Measurements from ENCODE around the gene MLLT10.

MLLT10 gene

DNA sequence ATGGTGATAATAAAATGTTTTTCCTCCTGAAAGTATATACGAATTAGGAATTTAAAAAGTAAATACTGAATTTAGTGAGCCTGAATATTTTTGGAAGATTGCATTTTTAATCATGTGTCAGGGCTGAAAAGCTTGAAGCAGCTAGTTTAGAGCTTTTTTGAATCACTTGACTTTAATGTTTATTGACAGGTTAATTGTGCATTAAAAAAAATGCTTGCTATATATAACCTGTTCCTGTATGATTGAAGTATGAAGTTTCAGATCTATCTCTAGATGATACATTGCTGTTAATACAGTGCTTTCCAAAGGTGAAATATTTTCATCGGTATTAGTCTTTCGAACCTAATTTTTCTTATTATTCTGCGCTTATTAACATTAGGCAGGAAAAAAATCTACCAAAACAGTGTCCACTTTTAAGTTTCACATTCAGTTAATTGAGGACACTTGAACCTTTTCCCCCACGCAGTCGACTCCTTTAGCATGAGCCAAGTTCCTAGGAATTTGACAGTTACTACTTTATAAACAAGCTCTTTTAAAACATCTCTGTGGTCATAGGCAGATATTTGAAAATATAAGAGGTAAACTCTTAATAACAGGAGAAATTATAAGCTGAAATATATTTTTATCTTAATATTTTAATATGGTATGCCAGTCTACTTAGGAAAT lies 187.1 kb downstream of the MLLT10 start:
- peak; percentile 38 for FAIRE-seq

GRCh38 chr10:21722209-21722608 lies 188.2 kb downstream of the MLLT10 start:
- FAIRE-seq (no peak), DNase-seq (ENCODE audit: extremely low spot score, insufficient read length, low read depth) (no peak)

More for the DNA sequence above, 187.1 kb downstream of the MLLT10 start:
- DNase-seq (ENCODE audit: extremely low spot score, insufficient read length, low read depth): no peak

DNA sequence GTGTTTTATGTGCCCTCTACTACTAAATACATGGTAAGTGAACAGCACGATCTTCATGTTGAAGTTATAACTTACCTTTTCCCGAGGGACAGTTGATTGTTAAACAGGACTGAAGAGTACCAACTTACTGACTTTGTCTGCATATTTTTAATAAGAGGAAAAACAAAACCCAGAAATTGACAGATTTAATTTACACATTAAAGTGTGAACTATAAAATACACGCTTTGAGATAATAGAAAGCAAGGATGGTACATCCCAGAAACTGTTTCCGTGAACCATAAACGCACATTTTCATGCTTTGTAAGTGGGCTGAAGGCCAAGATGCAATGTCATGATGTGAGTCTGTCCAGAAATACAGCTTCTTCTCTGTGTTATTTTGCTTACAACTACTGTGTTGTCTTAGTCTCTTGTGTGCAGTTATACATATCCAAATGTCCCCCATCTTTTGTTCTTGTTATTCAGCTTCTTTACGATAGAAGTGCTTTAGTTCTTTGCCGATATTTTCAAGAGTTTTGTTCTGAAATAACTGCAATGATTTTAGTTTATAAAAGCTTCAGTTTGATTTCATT lies 190.1 kb downstream of the MLLT10 start:
- DNase-seq (ENCODE audit: extremely low spot score, insufficient read length, low read depth): no peak
- FAIRE-seq: no peak

DNA sequence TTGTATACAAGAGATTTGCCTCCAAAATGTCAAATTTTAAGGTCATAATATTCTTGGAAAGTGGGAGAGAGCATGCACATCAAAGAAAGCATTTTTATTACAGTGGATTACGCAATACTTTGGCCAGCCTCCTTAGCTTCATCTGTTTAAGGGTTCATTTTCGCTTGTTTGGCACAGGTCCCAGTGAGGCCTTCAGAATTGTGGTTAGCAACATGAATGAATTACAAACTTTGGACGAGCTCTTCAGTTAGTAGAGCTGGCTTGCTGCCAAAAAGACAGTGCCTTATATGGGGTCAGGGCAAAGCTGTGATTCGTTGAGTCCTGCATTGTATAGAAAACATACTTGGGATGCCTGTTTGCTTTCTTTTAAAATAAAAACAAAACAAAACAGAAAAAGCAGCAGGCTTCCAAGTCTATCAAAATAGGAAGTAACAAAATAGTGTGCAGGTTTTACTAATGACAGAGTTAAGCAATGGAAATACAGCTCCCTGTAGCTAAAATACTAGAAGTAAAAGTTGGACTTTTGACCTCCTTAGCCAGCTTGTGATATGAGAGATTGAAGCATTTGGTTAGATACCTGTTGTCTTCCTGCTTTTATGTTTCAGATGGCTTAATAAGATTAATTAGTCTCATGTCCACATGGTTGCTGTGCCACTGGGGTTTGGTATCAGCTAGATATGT lies 190.8 kb downstream of the MLLT10 start:
- peak; percentile 35 for DNase-seq (ENCODE audit: extremely low spot score, insufficient read length, low read depth)
- peak; percentile 95 for FAIRE-seq

GRCh38 chr10:21726601-21727225 lies 192.7 kb downstream of the MLLT10 start:
- no peak for FAIRE-seq
- DNase-seq (ENCODE audit: extremely low spot score, insufficient read length, low read depth): no peak

DNA sequence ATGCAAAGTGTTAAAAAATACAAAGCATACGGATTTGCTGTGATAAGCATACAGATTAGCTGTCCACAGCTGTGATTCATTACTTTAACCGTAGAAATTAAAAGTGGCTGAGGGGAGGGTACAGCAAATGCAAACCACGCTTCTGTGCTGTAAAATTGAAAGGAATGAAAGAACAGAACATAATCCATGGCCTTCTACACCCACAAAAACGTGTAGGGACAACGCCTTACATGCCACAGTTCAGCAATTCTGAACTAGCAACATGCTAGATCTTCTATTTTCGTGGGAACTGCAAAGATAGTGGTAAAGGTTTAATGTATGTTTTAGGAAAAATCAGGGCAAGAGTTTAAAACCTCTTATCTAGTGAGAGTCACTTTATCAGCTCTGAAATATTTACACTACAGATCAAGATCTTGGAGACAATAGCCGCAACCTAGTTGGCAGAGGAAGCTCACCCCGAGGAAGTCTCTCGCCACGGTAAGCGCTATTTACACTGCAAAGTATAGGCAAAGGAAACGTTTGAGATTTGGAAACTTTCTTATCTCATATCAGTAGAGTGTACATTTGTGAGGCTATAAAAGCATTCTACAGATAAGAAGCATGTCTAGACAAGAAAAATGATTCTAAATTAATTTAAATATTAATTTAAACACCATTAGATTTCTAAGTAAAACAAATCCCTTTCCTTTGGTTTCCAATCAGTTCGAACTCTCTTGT lies 193.6 kb downstream of the MLLT10 start:
- no peak for FAIRE-seq
- no peak for DNase-seq (ENCODE audit: extremely low spot score, insufficient read length, low read depth)

- FAIRE-seq: no peak
- DNase-seq (ENCODE audit: extremely low spot score, insufficient read length, low read depth): no peak
Measured at GRCh38 chr10:21728618-21729017, 194.6 kb downstream of the MLLT10 start.

- DNase-seq (ENCODE audit: extremely low spot score, insufficient read length, low read depth): no peak
- FAIRE-seq: peak; percentile 62
Measured at GRCh38 chr10:21732067-21732772, 198.2 kb downstream of the MLLT10 start.

GRCh38 chr10:21733710-21734109 lies 199.7 kb downstream of the MLLT10 start:
- FAIRE-seq: no peak
- no peak for DNase-seq (ENCODE audit: extremely low spot score, insufficient read length, low read depth)

- no peak for FAIRE-seq
- no peak for DNase-seq (ENCODE audit: extremely low spot score, insufficient read length, low read depth)
Measured at GRCh38 chr10:21737106-21737505, 203.1 kb downstream of the MLLT10 start.

DNA sequence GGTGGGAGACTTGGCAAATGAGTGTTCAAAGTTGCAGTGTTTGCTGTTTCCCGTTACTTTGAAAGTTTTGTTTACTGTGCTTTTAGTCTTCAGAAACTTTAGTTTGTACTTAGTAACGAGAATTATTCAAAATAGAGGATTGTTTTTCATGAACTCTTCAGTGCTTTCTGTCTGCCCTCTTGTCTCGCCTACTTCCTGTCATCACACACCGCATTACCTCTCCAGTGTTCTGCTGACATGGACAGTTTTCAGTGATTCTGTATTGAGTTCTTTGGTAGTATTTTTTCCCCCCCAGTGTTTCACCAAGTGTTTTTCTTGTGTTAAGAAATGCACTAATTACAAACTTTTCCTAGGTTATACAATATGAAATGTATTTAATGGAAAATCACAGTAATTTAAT lies 207.0 kb downstream of the MLLT10 start:
- FAIRE-seq: no peak
- DNase-seq (ENCODE audit: extremely low spot score, insufficient read length, low read depth): no peak

DNA sequence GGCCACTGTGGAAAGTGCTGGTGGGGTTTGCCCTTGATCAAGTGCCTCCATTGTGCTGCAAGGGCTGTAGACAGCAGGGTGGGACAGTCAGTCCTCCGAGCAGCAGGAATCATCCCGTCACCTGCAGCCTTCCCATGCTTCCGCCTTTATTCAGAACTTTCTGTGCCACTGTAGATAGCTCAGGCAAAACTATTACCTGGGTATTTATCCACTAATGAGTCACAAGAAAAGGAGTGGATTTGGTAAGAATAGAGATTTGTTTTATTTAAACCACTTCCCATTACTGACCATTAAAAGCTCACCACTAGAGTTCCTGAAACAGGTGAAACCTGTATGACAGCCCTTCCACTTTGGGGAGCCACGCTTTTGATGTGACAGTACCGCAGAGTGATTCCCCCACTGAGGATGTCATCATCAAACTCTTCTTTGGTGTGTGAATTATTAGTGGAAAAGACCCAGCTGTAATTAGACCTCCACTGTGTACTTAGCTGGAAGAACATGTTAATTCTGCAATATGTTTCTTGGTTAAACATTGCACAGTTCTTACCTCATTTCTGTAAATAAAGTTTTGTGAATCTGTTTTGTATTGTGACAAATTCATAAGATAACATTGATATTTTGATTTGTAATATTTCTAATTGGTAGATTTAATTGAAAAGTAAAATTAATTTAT lies 208.8 kb downstream of the MLLT10 start:
- FAIRE-seq: no peak
- no peak for DNase-seq (ENCODE audit: extremely low spot score, insufficient read length, low read depth)

DNA sequence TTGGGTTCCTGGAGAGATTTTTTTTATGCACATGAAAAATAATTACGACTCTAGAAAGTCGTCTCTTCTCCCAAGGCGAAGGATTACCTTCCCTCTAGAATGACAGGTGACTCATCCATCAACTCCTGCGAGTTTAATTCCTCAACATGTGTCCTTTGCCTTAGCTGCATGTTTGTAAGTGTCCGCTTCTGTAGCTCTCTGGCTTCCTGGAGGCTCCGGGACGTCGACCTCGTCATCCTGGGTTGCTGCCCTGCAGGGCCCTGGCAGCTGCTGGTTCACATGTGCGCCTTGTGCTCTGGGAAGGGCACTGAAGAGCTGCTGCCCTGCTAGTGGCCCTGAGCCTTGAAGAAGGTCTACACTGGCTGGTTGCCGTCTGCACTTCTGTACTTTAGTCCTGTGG lies 210.2 kb downstream of the MLLT10 start:
- FAIRE-seq (no peak), DNase-seq (ENCODE audit: extremely low spot score, insufficient read length, low read depth) (no peak)

DNA sequence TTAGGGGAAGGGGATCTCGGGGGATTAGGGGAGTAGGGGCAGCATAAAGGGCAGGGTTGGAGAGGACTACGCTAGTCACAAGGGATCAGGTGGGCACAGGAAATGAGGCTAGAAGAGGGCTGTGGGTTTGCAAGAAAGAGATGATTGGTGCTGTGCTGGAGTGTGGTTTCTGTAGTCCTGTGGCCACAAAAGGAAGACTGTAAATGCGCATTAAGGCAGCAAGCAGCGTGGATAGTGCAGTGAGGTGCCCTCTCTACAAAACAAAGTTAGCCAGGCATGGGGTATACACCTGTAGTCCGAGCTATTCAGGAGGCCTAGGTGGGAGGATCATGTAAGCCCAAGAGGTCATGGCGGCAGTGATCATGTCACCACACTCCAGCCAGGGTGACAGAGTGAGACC lies 212.1 kb downstream of the MLLT10 start:
- DNase-seq (ENCODE audit: extremely low spot score, insufficient read length, low read depth): no peak
- FAIRE-seq: no peak

- FAIRE-seq: no peak
Measured at GRCh38 chr10:21747809-21748208, 213.8 kb downstream of the MLLT10 start.

GRCh38 chr10:21749788-21750187 lies 215.8 kb downstream of the MLLT10 start:
- FAIRE-seq (no peak), DNase-seq (ENCODE audit: extremely low spot score, insufficient read length, low read depth) (no peak)

More at GRCh38 chr10:21747809-21748208, 213.8 kb downstream of the MLLT10 start:
- no peak for DNase-seq (ENCODE audit: extremely low spot score, insufficient read length, low read depth)

DNA sequence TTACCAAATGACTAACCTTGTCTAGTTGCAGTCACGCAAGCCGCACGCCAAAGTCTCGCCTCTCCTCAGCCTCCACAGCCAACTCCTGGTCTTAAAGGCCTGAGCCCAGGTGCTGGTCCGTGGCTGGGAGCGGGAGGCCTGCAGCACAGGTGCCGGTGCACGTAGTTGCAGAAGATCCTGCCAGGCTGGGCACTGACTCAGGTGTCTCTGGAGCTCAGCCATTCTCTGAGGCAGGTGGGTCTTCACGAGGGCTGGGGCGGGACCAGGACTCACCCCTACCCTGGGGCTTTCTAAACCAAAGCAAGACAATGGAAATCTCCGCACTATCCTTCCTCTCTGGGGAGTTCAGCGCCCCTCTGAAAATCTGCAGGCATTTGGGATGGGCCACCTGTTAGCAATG lies 216.4 kb downstream of the MLLT10 start:
- no peak for DNase-seq (ENCODE audit: extremely low spot score, insufficient read length, low read depth)
- no peak for FAIRE-seq

GRCh38 chr10:21751341-21752310 lies 217.6 kb downstream of the MLLT10 start:
- DNase-seq (ENCODE audit: extremely low spot score, insufficient read length, low read depth): no peak
- FAIRE-seq: no peak
